RWPE2 (cell line): ENCODE data around the gene IZUMO1R.

ENCODE experiments used
- ATAC-seq: fragments of 200-7000 bp; cut with Tn5 transposase; 3 replicates; pipeline ENCODE4 v1.9.1; 2021; ENCODE audit warnings: low read depth
- DNase-seq: peaks from one replicate; pipeline ENCODE4 v3.0.0-alpha.2; 2020; ENCODE audit warnings: low spot score
- H3K27ac ChIP-seq: fragments of 450-650 bp; 2 replicates; pipeline ENCODE4 v1.5.1; 2017; ENCODE audit warnings: mild to moderate bottlenecking; ENCODE audit not compliant: poor library complexity, severe bottlenecking
- H3K27me3 ChIP-seq: fragments of 250-450 bp; sonication (Bioruptor Pico); 2 replicates; pipeline ENCODE4 v1.5.1; 2021; ENCODE audit warnings: mild to moderate bottlenecking, moderate library complexity; ENCODE audit not compliant: insufficient read depth, poor library complexity, severe bottlenecking
- H3K36me3 ChIP-seq: fragments of 250-450 bp; sonication (Bioruptor Pico); 2 replicates; pipeline ENCODE4 v1.5.1; 2020; ENCODE audit warnings: low read depth, mild to moderate bottlenecking, moderate library complexity
- H3K4me1 ChIP-seq: fragments of 250-450 bp; sonication (Bioruptor Pico); 2 replicates; pipeline ENCODE4 v1.5.1; 2021; ENCODE audit warnings: mild to moderate bottlenecking, moderate library complexity; ENCODE audit not compliant: insufficient read depth, poor library complexity, severe bottlenecking
- H3K4me3 ChIP-seq: fragments of 250-450 bp; sonication (Bioruptor Pico); 2 replicates; pipeline ENCODE4 v1.5.1; 2021; ENCODE audit warnings: mild to moderate bottlenecking, moderate library complexity; ENCODE audit not compliant: severe bottlenecking
- H3K9me3 ChIP-seq: fragments of 250-450 bp; sonication (Bioruptor Pico); 2 replicates; pipeline ENCODE4 v1.5.1; 2021; ENCODE audit warnings: mild to moderate bottlenecking, moderate library complexity; ENCODE audit not compliant: severe bottlenecking
- CTCF ChIP-seq: fragments of 450-650 bp; IDR thresholded peaks from one replicate; pipeline ENCODE4 v1.5.1; 2017; ENCODE audit warnings: mild to moderate bottlenecking, moderate library complexity; ENCODE audit not compliant: poor library complexity, severe bottlenecking

IZUMO1R gene

GRCh38 chr11:94295534-94295933 lies 8.8 kb upstream of the IZUMO1R start:
- ATAC-seq, result peak; percentile 31; the same call in 2 of the 3 replicates
- DNase-seq, result no peak
- no peak overlapping the region for H3K4me3 ChIP-seq
- peaks cover 2% of the 10 kb centered on the region for H3K9me3 ChIP-seq
- H3K4me1 ChIP-seq, result no peaks in the 10 kb centered on the region
- no peak overlapping the region for H3K27ac ChIP-seq
- no peaks in the 10 kb centered on the region for H3K36me3 ChIP-seq
- no peak for TF ChIP-seq CTCF
- no peaks in the 10 kb centered on the region for H3K27me3 ChIP-seq

- DNase-seq (no peak), ATAC-seq (no peak)
- TF ChIP-seq CTCF, result no peak
- Histone ChIP-seq H3K27ac (no peak overlapping the region), H3K9me3 (no peaks in the 10 kb centered on the region), H3K4me3 (no peak overlapping the region), H3K36me3 (no peaks in the 10 kb centered on the region), H3K4me1 (no peaks in the 10 kb centered on the region), H3K27me3 (no peaks in the 10 kb centered on the region)
These were observed 6.3 kb upstream of the IZUMO1R start for GRCh38 chr11:94297985-94298576.

- DNase-seq (no peak), ATAC-seq (no peak)
- H3K27ac ChIP-seq, result no peak overlapping the region
- no peaks in the 10 kb centered on the region for H3K4me1 ChIP-seq
- no peak overlapping the region for H3K4me3 ChIP-seq
- no peaks in the 10 kb centered on the region for H3K36me3 ChIP-seq
- no peak for TF ChIP-seq CTCF
- no peaks in the 10 kb centered on the region for H3K9me3 ChIP-seq
- no peaks in the 10 kb centered on the region for H3K27me3 ChIP-seq
These were observed 1.6 kb upstream of the IZUMO1R start for GRCh38 chr11:94302776-94303175.

GRCh38 chr11:94305146-94305545 lies 766 bp downstream of the IZUMO1R start:
- Histone ChIP-seq H3K9me3 (no peaks in the 10 kb centered on the region), H3K4me3 (no peak overlapping the region), H3K4me1 (no peaks in the 10 kb centered on the region), H3K36me3 (no peaks in the 10 kb centered on the region), H3K27me3 (no peaks in the 10 kb centered on the region), H3K27ac (no peak overlapping the region)
- DNase-seq (no peak), ATAC-seq (peak; percentile 94)
- no peak for TF ChIP-seq CTCF

- H3K27me3 ChIP-seq, result no peaks in the 10 kb centered on the region
- no peaks in the 10 kb centered on the region for H3K36me3 ChIP-seq
- no peak overlapping the region for H3K27ac ChIP-seq
- H3K4me1 ChIP-seq, result no peaks in the 10 kb centered on the region
- ATAC-seq, result no peak
- TF ChIP-seq CTCF, result no peak
- no peak overlapping the region for H3K4me3 ChIP-seq
- H3K9me3 ChIP-seq, result no peaks in the 10 kb centered on the region
- no peak for DNase-seq
These were observed 2.9 kb downstream of the IZUMO1R start for GRCh38 chr11:94307101-94307791.
